Medulla oblongata (tissue), 1 donor: ENCODE data around the gene HSPA8.
"Not testable (repeated sequence)": the region's sequence is repeated elsewhere in the genome, so short reads cannot be mapped to it uniquely, and the experiment has no call there.

Source experiments
- DNase-seq: peaks from one replicate; pipeline ENCODE4 v3.0.0-alpha.2; 2015; ENCODE audit errors: extremely low spot score

The HSPA8 gene

DNA sequence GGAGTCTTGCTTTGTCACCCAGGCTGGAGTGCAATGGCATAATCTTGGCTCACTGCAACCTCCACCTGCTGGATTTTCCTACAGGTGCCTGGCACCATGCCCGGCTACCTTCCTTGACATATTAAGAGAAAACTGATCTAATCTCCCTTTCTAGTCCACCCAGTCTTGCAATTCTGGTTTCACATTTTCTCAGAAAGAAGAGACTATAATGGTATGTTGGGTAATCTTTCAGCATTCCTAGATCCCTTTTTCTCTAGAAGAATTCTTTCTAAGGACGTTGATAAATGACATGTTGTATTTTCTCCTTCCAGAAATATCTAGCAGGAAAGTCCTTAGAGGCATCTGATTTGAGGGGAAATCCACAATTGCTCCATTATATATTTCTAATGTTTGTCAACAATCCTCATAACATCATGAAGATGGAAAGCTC lies 10.4 kb upstream of the HSPA8 start:
- no peak for DNase-seq

DNA sequence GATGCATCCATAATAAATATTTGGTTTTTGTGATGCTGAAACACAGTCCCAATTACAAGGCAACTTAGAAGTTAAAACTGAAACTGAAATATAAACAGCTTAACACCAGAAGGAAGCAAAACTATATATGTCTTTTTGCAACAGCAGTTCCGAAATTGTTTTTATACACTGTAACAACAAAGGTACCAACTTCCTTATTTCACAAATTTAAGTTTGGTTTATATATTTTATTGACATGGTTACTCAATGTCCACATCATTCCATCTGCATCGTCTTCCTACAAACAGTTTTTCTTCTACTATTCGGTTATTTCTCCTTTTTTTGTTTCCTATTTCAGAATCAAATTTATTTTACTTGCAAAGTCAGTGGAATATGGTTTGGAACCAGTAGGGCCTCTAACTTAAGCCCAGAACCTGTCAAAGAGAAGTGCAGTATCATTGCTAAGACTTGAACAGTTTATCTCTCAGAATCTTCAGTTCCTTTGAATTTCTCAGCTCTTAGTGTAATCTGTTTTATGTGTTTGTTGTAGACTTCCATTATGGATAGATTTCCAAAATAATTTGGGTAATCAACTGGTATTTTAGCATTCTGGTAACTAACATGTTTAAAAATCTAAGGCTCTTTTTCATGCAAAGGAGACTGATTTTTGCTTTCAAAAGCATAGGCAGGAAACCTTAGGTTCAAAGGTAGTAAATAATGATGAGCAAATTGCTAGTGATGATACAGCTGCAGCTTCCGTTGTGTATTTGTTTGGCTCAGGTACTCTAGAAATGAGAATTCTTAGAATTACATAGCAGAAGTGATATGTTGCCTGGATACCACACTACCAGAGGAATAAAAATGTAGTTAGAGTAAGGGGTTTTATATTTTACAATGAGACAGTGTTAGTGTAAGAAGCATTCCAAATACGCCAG lies 8.2 kb upstream of the HSPA8 start:
- DNase-seq, result peak; percentile 42

DNA sequence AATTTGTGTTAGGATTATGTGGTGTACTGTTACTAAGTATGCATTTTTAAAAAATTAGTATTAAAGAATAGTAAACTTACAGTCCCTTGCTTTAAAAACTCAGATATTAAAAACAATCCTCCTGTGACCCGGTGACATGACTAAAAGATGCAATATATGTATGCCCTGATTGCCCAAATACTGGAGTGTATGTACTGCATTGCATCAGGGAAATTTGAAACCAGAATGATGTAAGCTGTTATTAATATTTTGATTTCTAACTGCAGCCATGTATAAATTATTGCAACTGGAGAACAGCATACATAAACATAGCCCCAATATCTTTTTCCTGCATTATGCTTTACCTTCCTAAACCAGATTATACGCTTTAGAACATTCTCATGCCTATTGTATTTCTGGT lies 3.7 kb upstream of the HSPA8 start:
- no peak for DNase-seq

DNA sequence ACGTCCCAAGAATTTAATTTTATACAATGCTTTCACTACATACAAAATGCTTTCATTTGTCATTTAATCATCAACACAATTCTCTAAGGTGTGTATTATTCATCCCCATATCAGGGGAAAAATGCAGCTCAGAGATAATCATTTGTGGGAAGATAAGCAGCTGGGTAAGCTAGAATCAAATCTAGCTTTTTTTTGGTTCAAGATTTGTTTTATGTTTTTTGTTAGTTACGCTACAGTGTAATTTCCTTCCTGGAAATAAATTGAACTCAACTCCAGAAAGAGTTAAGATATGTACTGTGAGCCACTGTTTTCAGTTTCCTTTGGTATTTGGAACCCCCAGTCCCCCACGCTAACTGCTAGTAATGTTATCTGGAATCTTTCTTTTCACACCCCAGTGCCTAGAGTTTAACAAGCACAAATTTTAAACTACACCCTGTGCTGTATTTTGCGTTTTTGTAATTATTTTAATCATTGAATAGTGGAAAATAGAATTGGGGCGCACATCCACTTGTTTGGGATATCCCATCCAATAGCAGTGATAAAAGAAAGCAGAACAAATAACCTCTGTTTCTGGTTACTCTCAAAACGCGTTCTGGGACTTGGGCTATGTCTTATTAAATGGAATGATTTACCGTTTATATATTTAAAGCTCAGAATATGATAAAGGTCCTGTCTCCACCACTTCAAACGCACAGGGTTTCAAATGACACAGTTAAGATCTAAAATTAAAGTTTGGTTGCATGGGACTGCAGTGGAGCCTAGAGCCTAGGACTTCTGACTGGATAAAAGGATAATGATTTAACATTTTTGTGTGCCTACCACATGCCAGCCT lies 2.1 kb upstream of the HSPA8 start:
- DNase-seq, result peak; percentile 44

DNA sequence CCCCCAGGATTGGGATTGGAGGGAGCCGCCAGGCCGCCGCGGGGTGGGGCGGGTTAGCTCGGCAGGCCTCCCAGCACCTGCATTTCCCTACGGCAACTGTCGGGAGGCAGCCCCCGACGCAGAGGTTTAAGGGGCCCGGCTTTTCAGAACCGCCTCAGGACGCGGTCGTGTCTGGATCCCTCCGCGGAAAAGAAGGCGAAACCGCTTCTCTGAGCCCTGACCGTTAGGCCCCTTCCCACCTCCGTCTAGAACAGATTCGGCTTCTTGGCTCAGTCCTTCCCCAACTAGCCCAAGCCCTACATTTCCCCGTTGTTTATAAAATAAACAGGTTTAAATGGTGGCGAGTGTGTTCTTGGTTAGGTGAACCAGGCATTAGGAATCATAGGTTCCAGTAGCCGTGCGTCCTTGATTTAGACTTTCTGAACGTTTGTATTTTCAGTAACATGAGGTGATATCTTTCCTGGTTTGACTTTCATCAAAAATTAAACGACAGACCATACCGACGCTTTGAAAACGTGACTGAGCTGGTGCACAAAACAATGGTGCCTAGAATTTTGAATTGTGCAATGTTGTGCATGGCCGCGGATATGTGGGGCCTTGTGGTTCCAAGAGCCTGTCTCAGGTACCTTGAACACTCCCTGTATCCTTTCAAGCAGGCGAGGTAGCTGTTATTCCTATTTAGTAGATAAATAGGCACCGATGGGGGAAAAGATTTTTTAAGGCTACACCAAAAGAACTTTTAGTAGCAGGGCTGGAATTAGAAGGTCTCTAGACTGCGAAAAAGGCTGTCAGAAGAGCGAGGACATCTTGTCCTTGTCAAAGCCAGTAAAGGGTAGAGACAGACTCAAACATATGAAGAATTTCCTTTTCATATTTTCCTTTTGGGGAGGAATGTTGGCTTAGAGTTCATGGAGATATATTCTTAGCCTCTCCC lies 1.2 kb upstream of the HSPA8 start:
- peak; percentile 74 for DNase-seq

DNA sequence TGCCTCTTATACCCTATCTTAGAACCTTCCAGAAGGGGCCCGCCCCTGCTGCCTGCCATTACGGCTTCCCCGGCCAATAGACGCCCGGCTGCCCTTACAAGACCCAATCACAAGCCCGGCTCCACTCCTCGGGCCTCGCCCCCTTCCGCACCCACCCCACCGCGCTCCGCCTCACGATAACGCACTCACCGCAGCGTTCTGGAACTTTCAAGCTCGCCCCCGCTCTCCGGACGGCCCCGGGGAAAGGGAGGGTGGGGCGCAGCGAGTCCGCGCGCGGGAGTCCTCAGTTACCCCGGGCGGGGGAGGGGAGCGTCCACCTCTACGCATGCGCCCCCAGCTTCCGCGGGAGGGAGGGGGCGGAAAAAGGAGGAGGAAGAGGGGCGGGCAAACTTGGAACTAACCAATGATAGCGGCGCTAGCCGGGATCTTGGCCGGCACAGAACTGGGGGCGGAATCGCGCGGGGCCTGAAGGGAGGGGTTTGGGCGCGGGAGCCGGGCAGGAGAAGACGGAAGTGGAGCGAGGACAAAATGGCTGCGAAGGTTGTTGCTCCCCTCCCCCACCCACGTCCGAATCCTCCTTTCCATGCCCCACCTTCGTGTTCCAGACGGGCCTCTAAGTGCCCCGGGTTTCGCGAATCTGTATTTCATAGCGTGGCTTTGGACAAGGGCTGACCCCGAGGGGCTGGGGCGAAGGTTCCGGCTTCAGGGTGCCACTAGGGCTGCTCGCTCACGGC lies 389 bp upstream of the HSPA8 start:
- peak; percentile 99 for DNase-seq

DNA sequence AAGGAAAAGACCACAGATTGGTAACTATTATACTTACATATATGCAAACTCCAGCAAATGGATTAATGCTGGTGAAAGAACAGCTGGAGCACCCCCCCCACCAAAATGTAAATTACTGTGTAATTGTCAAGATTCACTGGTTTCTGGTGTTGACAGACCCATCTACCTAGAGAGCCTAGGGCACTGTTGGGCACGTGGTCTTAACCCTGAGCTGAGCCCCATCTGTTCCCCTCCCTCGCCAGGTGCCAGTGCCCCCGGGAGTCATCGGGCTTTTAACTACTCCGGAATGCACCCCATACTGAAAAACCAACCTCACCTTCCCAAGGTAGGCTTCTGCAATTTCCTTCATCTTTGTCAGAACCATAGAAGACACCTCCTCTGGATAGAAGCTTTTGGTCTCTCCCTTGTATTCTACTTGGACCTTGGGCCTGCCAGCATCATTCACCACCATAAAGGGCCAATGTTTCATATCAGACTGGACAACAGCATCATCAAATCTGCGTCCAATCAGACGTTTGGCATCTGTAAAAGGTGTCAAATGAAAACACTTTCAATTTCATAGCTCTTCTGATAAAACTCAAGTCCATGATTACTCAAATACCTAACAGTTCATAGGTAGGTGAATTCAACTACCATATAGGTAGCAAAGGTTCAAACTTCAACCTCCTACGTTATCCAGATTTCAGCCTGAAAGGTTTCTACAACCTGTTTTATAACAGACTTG lies 1.5 kb downstream of the HSPA8 start:
- peak; percentile 31 for DNase-seq

DNA sequence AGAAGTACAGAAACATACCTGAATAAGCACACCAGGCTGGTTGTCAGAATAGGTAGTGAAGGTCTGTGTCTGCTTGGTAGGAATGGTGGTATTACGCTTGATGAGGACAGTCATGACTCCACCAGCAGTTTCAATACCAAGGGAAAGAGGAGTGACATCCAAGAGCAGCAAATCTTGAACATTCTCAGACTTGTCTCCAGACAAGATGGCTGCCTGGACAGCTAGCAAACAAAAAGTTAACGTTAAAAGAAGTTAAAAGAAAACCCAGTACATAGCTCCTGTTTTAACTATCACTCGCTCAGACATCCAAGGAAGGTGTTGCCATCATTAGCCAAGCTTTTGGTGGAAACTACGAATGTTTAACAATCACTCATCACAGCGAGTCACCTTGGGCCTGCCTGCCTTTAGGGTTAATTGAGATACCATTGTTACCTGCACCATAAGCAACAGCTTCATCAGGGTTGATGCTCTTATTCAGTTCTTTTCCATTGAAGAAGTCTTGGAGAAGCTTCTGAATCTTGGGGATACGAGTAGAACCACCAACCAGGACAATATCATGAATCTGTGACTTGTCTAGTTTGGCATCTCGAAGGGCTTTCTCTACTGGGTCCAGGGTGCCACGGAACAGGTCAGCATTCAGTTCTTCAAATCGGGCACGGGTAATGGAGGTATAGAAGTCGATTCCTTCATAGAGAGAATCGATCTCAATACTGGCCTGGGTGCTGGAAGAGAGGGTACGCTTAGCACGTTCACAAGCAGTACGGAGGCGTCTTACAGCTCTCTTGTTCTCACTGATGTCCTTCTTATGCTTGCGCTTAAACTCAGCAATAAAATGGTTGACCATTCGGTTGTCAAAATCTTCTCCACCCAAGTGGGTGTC lies 2.7 kb downstream of the HSPA8 start:
- DNase-seq, result not testable (repeated sequence)

DNA sequence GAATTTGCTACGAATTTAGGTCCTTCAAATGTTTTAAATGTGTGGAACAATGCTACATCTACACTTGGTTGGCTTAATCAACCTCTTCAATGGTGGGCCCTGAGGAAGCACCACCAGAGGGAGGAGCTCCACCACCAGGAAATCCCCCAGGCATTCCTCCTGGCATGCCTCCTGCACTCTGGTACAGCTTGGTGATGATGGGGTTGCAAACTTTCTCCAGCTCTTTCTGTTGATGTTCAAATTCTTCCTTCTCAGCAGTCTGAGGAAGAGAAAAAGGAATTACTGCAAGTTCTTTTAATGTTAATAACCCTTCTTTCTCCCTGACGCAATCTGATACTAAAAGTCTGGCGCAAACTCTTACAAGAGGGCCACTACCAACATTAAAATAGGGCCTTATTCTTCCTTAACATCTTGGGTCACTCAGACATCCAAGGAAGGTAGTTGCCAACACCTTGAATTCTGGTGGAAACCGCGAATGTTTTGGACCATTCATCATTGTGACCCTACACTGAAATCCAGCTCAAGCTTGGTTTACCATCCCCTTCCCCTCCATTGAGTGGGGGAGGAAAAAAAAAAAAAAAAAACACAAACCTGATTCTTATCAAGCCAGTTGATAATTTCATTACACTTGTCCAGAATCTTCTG lies 4.2 kb downstream of the HSPA8 start:
- no peak for DNase-seq

DNA sequence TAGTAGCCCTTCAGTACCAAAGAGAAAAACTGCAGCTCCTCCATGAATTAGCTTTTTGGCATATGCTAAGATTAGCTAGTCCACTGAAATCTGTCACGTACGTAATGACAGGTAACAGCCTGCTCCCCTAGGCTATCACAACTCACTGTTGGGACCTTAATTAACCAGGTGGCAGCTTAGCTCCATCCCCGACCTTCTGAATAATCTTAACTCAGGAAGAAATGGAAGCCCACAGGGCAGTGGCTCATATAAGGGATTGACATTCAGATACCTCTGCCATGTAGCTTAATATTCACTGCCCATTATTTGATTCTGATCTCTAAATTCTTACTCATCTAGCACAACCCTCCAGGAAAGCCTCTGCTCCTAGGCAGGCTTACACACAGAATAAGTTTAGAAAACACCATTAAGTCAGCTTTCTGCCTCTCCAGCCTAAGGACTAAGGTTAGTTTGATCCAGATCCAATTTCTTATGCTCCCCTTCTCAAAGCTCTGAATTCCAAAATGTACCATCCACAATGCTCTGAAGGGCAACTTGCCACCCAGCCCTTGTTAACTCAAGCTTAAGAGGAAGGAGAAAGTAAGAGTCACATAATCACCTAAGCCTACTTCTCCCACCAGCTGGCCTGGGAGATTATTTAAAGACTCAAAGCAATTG lies 5.0 kb downstream of the HSPA8 start:
- peak; percentile 41 for DNase-seq

DNA sequence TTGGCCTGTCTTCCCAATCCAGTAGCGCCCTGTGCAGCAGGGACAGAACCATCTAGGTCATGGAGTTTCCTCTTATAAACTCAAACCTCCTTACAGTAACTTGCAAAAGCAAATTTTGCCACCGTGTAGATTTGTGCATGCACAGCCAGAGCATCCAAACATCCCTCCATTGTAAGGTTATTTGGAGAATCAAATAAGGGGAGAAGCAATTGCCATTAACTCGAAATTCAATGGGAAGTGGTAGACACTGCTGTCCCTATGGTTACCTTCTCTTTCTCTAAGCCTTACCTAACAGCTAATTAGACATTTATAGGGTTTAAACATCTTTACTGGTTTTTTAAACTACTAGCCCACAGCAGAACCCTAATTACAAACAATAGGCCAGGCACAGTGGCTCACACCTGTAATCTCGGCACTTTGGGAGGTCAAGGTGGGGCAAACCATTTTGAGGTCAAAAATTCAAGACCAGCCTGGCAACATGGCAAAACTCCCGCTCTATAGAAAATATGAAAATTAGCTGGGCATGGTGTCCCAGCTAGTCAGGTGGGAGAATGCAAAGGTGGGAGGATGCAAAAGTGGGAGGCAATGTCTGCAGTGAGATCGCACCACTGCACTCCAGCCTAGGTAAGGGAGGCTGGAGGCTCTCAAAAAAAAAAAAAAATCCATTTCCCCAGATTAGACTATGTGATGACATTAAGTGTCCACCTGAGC lies 6.6 kb downstream of the HSPA8 start:
- DNase-seq, result no peak

DNA sequence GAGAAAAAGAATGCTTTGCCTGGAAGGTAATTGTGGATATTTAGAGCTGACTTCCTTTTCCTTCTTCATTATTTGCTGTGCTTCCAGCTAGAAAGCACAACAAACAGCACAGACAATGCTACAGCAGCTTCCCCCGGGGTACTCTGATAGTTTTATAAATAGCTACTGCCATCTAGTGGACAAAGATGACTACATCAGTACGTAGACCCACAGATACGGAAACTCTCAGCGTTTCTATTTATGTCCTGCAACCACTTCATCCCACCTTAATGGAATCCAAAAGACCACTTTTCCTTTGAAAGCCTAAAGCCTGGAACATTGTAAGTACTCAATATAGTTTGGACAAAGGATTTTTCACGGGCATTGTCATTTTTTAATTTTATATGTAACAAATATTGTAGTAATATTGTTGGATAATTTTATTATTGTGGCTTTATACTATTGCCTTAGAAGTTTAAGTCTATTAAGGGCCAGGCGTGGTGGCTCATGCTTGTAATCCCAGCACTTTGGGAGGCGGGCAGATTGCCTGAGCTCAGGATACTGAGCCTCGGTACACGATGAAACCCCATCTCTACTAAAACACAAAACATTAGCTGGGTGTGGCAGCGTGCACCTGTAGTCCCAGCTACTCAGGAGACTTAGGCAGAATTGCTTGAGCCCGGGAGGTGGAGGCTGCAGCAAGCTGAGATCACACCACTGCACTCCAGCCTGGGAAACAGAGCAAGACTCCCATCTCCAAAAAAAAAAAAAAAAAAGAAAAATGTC lies 7.5 kb downstream of the HSPA8 start:
- peak; percentile 85 for DNase-seq

DNA sequence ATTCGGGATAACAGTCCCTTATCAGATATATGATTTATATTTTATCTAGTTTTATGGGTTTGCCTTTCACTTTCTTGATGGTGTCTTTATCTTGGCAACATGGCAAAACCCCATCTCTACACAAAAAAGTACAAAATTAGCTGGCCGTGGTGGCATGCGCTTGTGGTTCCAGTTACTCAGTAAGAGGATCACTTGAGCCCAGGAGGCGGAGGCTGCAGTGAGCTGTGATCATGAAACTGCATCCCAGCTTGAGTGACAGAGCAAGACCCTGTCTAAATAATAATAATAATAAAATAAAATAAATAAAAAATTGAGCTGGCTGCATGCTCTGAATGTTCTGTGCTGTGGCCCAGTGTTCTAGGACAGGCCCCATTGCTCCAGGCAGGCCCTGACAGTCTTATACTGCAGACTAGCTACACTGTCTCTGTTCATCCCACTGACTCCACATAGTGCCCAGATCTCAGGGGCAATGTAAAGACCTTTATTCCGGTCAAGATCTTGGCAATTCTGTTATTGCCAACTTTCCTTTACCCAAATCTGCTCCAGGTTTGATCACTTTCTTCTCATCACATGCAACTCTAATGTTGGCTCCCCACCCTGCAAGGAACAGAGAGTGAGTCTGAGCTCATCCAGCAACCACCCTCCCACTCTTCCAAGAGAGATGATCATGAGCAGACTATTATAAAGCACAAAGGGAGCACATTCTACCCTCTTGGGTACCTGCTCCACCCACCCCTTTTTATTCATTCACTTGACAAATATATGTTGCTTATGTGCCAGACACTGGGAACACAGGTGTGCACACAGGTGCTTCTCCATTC lies 8.8 kb downstream of the HSPA8 start:
- no peak for DNase-seq

DNA sequence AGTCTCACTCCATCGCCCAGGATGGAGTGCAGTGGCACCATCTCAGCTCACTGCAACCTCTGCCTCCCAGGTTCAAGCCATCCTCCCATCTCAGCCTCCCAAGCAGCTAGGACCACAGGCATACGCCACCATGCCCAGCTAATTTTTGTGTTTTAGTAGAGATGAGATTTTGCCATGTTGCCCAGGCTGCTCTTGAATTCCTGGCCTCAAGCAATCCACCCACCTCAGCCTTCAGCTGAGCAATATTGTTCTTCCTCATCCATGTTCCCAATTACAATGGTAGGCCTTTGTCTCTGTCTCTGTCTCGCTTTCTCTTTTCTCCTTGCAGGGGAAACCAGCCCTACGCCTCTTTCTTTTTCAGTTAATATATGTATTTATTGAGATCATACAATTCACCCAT lies 10.3 kb downstream of the HSPA8 start:
- DNase-seq, result no peak

DNA sequence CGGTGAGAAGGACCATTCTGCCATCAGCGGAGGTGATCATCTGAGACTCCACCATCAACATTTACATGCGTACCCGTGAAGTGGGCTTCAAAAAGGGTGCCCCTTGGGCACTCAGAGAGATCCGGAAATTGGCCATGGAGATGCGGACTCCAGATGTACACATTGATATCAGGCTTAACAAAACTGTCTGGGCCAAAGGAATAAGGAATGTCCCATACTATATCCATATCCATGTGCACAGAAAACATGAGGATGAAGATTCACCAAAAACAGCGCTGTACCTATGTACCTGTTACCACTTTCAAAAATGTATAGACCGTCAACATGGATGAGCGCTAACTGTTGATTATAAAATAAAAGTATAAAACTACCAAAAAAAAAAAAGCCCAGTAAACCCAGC lies 10.8 kb downstream of the HSPA8 start:
- no peak for DNase-seq

DNA sequence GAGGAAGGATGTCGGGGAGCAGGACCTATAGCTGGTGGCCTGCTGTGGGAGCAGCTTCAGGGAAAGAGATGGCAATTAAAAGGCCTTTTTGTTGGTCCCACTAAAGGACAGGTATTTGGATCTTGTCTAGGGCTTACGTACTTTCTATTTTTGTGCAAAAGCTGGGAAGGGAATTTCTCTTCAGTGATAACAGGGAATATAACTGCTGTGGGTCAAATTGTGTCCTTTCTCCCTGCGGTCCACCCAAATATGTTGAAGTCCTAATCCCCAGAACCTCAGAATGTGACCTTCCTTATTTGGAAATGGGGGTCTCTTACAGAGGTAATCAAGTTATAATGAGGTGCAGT lies 14.0 kb downstream of the HSPA8 start:
- DNase-seq, result no peak
